ENCODE results near the gene LRP1B. TPM values are rescaled to one million over a fixed set of nuclear protein-coding genes. Genes with fewer than 3 reads are reported as not detected.

Gene LRP1B
- total RNA-seq, 6 experiments from 2014 or later = 0.06 to 1.7 (median 0.15) TPM; not detected in 1

DNA sequence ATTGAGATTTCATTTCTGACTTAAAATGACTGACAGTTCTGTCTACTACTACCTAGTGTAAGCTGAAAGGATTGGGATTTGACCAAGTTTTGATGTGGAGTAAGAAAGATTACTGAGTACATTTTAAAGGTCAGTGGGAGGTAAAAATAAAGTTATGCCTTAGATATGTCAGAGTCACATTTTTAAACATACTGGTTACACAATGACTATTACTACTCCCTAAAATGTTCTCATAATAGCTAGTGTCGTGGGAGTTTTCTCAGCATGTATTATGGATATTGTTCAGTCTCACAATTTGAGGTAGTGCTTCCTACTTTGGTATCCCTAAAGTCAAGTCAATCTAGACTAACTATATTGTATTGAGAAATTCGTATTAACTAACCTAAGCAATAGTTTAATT is 1092.5 kb downstream of the LRP1B start:
- no peaks in the 10 kb centered on the region for H3K27me3 ChIP-seq
- 24% methylated on average over 2 of the region's 2 CpGs for WGBS (ENCODE audit: insufficient coverage, low coverage, low lambda C conversion rate, missing lambda C conversion rate)
- TF ChIP-seq, protein P1, sequence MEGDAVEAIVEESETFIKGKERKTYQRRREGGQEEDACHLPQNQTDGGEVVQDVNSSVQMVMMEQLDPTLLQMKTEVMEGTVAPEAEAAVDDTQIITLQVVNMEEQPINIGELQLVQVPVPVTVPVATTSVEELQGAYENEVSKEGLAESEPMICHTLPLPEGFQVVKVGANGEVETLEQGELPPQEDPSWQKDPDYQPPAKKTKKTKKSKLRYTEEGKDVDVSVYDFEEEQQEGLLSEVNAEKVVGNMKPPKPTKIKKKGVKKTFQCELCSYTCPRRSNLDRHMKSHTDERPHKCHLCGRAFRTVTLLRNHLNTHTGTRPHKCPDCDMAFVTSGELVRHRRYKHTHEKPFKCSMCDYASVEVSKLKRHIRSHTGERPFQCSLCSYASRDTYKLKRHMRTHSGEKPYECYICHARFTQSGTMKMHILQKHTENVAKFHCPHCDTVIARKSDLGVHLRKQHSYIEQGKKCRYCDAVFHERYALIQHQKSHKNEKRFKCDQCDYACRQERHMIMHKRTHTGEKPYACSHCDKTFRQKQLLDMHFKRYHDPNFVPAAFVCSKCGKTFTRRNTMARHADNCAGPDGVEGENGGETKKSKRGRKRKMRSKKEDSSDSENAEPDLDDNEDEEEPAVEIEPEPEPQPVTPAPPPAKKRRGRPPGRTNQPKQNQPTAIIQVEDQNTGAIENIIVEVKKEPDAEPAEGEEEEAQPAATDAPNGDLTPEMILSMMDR (IDR thresholded peaks at IDR 0.05) = no peak
- no peak for TF ChIP-seq POLR2A (IDR thresholded peaks at IDR 0.05)
- ATAC-seq (no peak), DNase-seq (no peak)
- intact Hi-C loops (cut with DNase I) = no loop called here
- no peaks in the 10 kb centered on the region for H3K9me3 ChIP-seq
- H3K4me1 ChIP-seq = no peaks in the 10 kb centered on the region
- no peak overlapping the region for H3K4me3 ChIP-seq
- H3K36me3 ChIP-seq = no peaks in the 10 kb centered on the region
- no peak overlapping the region for H3K27ac ChIP-seq

DNA sequence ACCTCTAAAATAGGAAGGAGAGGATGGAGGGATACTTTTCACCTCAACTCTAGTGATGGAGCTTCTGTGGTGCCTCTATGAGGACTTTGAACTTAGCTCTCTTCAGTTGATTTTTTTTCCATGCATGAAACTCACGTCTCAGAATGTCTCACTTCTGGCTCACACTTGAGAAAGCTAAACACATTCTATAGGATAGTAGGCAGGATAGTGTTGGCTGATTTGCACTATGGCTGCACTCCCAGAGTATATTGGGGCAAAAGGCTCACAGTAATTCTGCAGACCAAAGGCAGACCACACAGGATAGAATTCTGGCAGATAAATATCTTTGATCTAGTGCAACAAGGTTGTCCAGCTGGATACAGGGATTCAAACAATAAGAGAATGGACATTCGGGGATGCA is 1093.5 kb downstream of the LRP1B start:
- no peak overlapping the region for H3K27ac ChIP-seq
- H3K9me3 ChIP-seq = no peaks in the 10 kb centered on the region
- ATAC-seq = no peak
- 19% methylated on average over 2 of the region's 2 CpGs for WGBS (ENCODE audit: insufficient coverage, low coverage, low lambda C conversion rate, missing lambda C conversion rate)
- TF ChIP-seq POLR2A (IDR thresholded peaks at IDR 0.05) = no peak
- TF ChIP-seq, protein P1 (IDR thresholded peaks at IDR 0.05) = no peak
- H3K36me3 ChIP-seq = no peaks in the 10 kb centered on the region
- DNase-seq = no peak
- intact Hi-C loops (cut with DNase I) = no loop called here
- H3K4me1 ChIP-seq = no peaks in the 10 kb centered on the region
- H3K27me3 ChIP-seq = no peaks in the 10 kb centered on the region
- no peak overlapping the region for H3K4me3 ChIP-seq

DNA sequence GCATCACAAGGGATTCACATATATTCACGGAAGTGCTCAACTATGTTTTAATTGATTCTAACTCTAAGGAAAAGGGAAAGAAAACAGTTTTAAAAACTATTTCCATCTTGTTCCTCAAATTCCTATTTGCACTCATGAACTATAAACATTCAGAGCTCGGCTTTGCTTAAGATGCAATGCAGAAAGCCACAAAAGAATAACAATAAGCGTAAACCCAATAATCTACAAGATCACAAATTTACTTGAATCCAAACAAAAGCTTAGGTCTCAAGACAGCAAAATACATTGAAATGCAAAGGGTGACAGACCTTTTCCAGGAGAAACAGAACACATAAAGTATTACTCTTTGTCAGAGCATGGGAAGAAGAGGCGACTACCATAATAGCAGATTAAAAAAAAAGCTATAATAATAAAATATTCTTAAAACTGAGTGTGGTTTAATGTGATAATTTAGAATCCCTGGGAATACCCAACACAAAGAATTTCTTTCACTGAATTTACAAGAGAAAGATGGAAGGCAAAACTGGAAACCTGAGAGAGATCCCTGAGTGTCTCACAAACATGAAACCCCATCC is 1094.9 kb downstream of the LRP1B start:
- Histone ChIP-seq H3K27me3 (no peaks in the 10 kb centered on the region), H3K4me3 (no peak overlapping the region), H3K27ac (no peak overlapping the region), H3K4me1 (no peaks in the 10 kb centered on the region), H3K9me3 (no peaks in the 10 kb centered on the region), H3K36me3 (no peaks in the 10 kb centered on the region)
- ATAC-seq = no peak
- WGBS (ENCODE audit: insufficient coverage, low coverage, low lambda C conversion rate, missing lambda C conversion rate) = 57% methylated on average over 4 of the region's 4 CpGs
- intact Hi-C loops (cut with DNase I) = no loop called here
- no peak for DNase-seq
- TF ChIP-seq POLR2A (IDR thresholded peaks at IDR 0.05) = no peak
- TF ChIP-seq, protein P1 (IDR thresholded peaks at IDR 0.05) = no peak

DNA sequence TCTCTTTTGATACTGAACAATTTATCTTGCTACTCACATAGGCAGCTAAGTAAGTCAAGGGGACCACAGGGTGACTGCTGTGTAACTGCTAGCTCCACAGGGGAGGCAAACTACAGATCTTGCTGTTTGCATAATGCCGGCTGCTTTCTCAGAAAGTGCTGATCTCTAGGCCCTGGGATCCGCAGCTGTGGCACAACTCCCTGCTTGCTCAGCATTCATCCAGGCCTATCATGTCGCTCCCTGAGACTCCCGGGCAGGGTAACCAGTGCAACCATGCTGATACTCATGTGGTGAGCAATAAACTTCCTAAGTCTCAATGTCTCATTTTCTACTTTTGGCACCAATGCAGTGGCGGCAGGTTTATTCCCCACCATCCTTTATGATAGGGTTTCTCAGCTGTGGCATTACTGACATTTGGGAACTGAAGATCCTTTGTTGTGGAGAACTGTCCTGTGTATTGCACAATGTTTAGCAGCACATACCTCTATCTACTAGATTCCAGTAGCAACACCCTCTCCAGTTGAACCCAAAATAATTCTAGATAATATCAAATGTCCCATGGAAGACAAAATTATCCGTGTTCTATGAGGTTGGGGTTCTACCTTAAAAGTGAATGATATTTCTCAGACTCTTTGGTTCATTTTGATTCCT is 1101.3 kb downstream of the LRP1B start:
- DNase-seq (no peak), ATAC-seq (no peak)
- intact Hi-C loops (cut with DNase I) = no loop called here
- H3K4me1 ChIP-seq = no peaks in the 10 kb centered on the region
- H3K27ac ChIP-seq = no peak overlapping the region
- H3K4me3 ChIP-seq = no peak overlapping the region
- H3K9me3 ChIP-seq = no peaks in the 10 kb centered on the region
- H3K36me3 ChIP-seq = no peaks in the 10 kb centered on the region
- no peak for TF ChIP-seq POLR2A (IDR thresholded peaks at IDR 0.05)
- TF ChIP-seq, protein P1 (IDR thresholded peaks at IDR 0.05) = no peak
- H3K27me3 ChIP-seq = no peaks in the 10 kb centered on the region
- WGBS (ENCODE audit: insufficient coverage, low coverage, low lambda C conversion rate, missing lambda C conversion rate) = 54% methylated on average over 4 of the region's 6 CpGs

All from right lobe of liver (tissue), 6 donors.